H9 (cell line): ENCODE measurements around the gene CETP. TPM values are rescaled to one million over a fixed set of nuclear protein-coding genes. Genes with fewer than 3 reads are reported as not detected.

Experiments used
- DNase-seq: peaks from one replicate; pipeline ENCODE4 v3.0.0-alpha.2; 2017
- H2AFZ ChIP-seq: one replicate; pipeline ENCODE4 v1.6.1; 2013; ENCODE audit warnings: mild to moderate bottlenecking, low read length, control low read depth, moderate library complexity
- H2AK5ac ChIP-seq: 2 replicates; pipeline ENCODE4 v1.6.1; 2013; ENCODE audit warnings: low read length, control low read depth, mixed read lengths; ENCODE audit not compliant: insufficient read length
- H2BK120ac ChIP-seq: one replicate; pipeline ENCODE4 v1.6.1; 2013; ENCODE audit warnings: low read depth, mild to moderate bottlenecking, low read length, control low read depth, inconsistent platforms; ENCODE audit not compliant: poor library complexity, severe bottlenecking
- H2BK12ac ChIP-seq: 2 replicates; pipeline ENCODE4 v1.6.1; 2013; ENCODE audit warnings: low read length, control low read depth, mixed read lengths, low read depth; ENCODE audit not compliant: insufficient read length
- H2BK15ac ChIP-seq: 2 replicates; pipeline ENCODE4 v1.6.1; 2013; ENCODE audit warnings: low read depth, low read length, control low read depth
- H2BK20ac ChIP-seq: one replicate; pipeline ENCODE4 v1.6.1; 2013; ENCODE audit warnings: low read depth, mild to moderate bottlenecking, low read length, control low read depth, inconsistent platforms; ENCODE audit not compliant: poor library complexity, severe bottlenecking
- H2BK5ac ChIP-seq: 2 replicates; pipeline ENCODE4 v1.6.1; 2013; ENCODE audit warnings: low read length, control low read depth, mixed read lengths; ENCODE audit not compliant: insufficient read length
- H3K14ac ChIP-seq: 2 replicates; pipeline ENCODE4 v1.6.1; 2013; ENCODE audit warnings: low read length, control low read depth; ENCODE audit not compliant: insufficient read depth
- H3K18ac ChIP-seq: 2 replicates; pipeline ENCODE4 v1.6.1; 2013; ENCODE audit warnings: low read depth, mild to moderate bottlenecking, mixed read lengths, low read length, control low read depth; ENCODE audit not compliant: insufficient read length
- H3K23ac ChIP-seq: 2 replicates; pipeline ENCODE4 v1.6.1; 2013; ENCODE audit warnings: low read length, control low read depth, mixed read lengths, low read depth; ENCODE audit not compliant: insufficient read length
- H3K23me2 ChIP-seq: 2 replicates; pipeline ENCODE4 v1.6.1; 2013; ENCODE audit warnings: low read depth, mild to moderate bottlenecking, mixed read lengths, low read length, control low read depth; ENCODE audit not compliant: insufficient read length, poor library complexity, severe bottlenecking
- H3K27ac ChIP-seq: 2 replicates; pipeline ENCODE4 v1.5.1; 2013; ENCODE audit warnings: low read length, control low read depth, mixed read lengths, low read depth; ENCODE audit not compliant: insufficient read length
- H3K27me3 ChIP-seq: 2 replicates; pipeline ENCODE4 v1.6.1; 2013; ENCODE audit warnings: low read length, control low read depth, inconsistent platforms; ENCODE audit not compliant: insufficient read depth
- H3K4ac ChIP-seq: 2 replicates; pipeline ENCODE4 v1.6.1; 2013; ENCODE audit warnings: low read depth, mild to moderate bottlenecking, control low read depth, inconsistent platforms, low read length, moderate library complexity
- H3K4me1 ChIP-seq: 2 replicates; pipeline ENCODE4 v1.6.1; 2013; ENCODE audit warnings: low read length, control low read depth, inconsistent platforms; ENCODE audit not compliant: insufficient read depth
- H3K4me2 ChIP-seq: 2 replicates; pipeline ENCODE4 v1.6.1; 2013; ENCODE audit warnings: low read length, control low read depth, mixed read lengths; ENCODE audit not compliant: insufficient read length, insufficient read depth
- H3K56ac ChIP-seq: 2 replicates; pipeline ENCODE4 v1.6.1; 2013; ENCODE audit warnings: low read depth, mild to moderate bottlenecking, mixed read lengths, low read length, control low read depth; ENCODE audit not compliant: insufficient read length
- H3K79me1 ChIP-seq: 2 replicates; pipeline ENCODE4 v1.6.1; 2013; ENCODE audit warnings: low read depth, mild to moderate bottlenecking, moderate library complexity, low read length, control low read depth, inconsistent platforms; ENCODE audit not compliant: insufficient read depth, poor library complexity, severe bottlenecking
- H3K79me2 ChIP-seq: 2 replicates; pipeline ENCODE4 v1.6.1; 2013; ENCODE audit warnings: low read length, control low read depth, inconsistent platforms; ENCODE audit not compliant: insufficient read depth
- H3K9ac ChIP-seq: 2 replicates; pipeline ENCODE4 v1.6.1; 2013; ENCODE audit warnings: low read length, control low read depth, mixed read lengths; ENCODE audit not compliant: insufficient read length; ENCODE audit errors: extremely low read depth
- H3K9me3 ChIP-seq: one replicate; pipeline ENCODE4 v1.6.1; 2013; ENCODE audit warnings: low read depth, low read length, inconsistent platforms; ENCODE audit not compliant: control insufficient read depth
- H3T11ph ChIP-seq: one replicate; pipeline ENCODE4 v1.6.1; 2013; ENCODE audit warnings: mild to moderate bottlenecking, low read length, control low read depth, inconsistent platforms
- H4K20me1 ChIP-seq: one replicate; pipeline ENCODE4 v1.6.1; 2013; ENCODE audit not compliant: control insufficient read depth, insufficient read length, insufficient read depth
- H4K5ac ChIP-seq: 2 replicates; pipeline ENCODE4 v1.6.1; 2013; ENCODE audit warnings: low read depth, mild to moderate bottlenecking, mixed read lengths, low read length, control low read depth; ENCODE audit not compliant: insufficient read length
- H4K8ac ChIP-seq: replicated peaks from 2 replicates; pipeline ENCODE4 v1.6.1; 2013; ENCODE audit warnings: low read length, control low read depth, mixed read lengths, low read depth; ENCODE audit not compliant: insufficient read length
- H4K91ac ChIP-seq: 2 replicates; pipeline ENCODE4 v1.6.1; 2013; ENCODE audit warnings: low read depth, mild to moderate bottlenecking, moderate library complexity, mixed read lengths, low read length, control low read depth; ENCODE audit not compliant: insufficient read length
- H3K27ac Mint-ChIP-seq, 3 experiments: 2 replicates in 2 of 3; 3 replicates in 1 of 3; pipeline ENCODE4 v1.8.0; 2020 to 2021; ENCODE audit warnings: mixed read lengths in 3 of 3, mild to moderate bottlenecking in 1 of 3, moderate library complexity in 1 of 3
- H3K27me3 Mint-ChIP-seq: 2 replicates; pipeline ENCODE4 v1.8.0; 2021; ENCODE audit warnings: low read depth, mild to moderate bottlenecking, moderate library complexity, mixed read lengths
- H3K36me3 Mint-ChIP-seq, 3 experiments: 2 replicates in 2 of 3; 3 replicates in 1 of 3; pipeline ENCODE4 v1.8.0; 2020 to 2021; ENCODE audit warnings: low read depth in 3 of 3, mixed read lengths in 3 of 3; ENCODE audit not compliant: insufficient read depth in 1 of 3
- H3K4me1 Mint-ChIP-seq, 2 experiments: 2 replicates each; pipeline ENCODE4 v1.8.0; 2020; ENCODE audit warnings: mixed read lengths in 2 of 2
- H3K4me3 Mint-ChIP-seq, 2 experiments: 2 replicates in 1 of 2; 3 replicates in 1 of 2; pipeline ENCODE4 v1.8.0; 2020 to 2021; ENCODE audit warnings: mild to moderate bottlenecking in 2 of 2, mixed read lengths in 2 of 2, moderate library complexity in 1 of 2
- H3K9me3 Mint-ChIP-seq, 2 experiments: 2 replicates in 1 of 2; 3 replicates in 1 of 2; pipeline ENCODE4 v1.8.0; 2020; ENCODE audit warnings: mild to moderate bottlenecking in 2 of 2, mixed read lengths in 2 of 2, moderate library complexity in 1 of 2
- WGBS: extraction: QIAGEN DNeasy Blood & Tissue Kit; methylation state at CpG from one replicate; pipeline ENCODE4 v1.1.7; 2013; ENCODE audit warnings: missing lambda C conversion rate, low lambda C conversion rate, mixed read lengths; ENCODE audit not compliant: insufficient read length; ENCODE audit errors: extremely low coverage; 5-methylcytosine and 5-hydroxymethylcytosine counted together
- total RNA-seq: library from RNA; stranded (reverse); gene quantifications from 2 replicates; pipeline ENCODE4 v1.2.1, GENCODE V29; 2021
- TF ChIP-seq, protein P1 (sequence below): fragments of 200-600 bp; sonication (generic); conservative IDR thresholded peaks from 3 replicates; pipeline ENCODE4 v1.8.0; 2021; ENCODE audit warnings: antibody characterized with exemption, mild to moderate bottlenecking

The CETP gene
- total RNA-seq, 1 experiment from 2014 or later: not detected

DNA sequence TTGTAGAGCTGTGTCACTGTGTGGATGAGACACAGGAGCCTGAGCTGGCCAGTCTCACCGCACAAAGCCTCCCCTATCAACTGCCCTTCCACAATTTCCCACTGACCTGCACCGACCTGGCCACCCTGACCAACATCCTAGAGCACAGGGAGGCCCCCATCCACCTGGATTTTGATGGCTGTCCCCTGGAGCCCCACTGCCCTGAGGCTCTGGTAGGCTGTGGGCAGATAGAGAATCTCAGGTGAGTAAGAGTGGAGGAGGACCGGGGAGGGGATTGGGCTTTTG is 65.0 kb downstream of the CETP start:
- Histone ChIP-seq H3K23ac (no peak overlapping the region), H3K14ac (no peak overlapping the region), H2BK20ac (no peak overlapping the region), H3K27me3 (no peaks in the 10 kb centered on the region), H2BK12ac (no peak overlapping the region), H4K20me1 (no peaks in the 10 kb centered on the region), H3K56ac (no peak overlapping the region), H3K9ac (no peak overlapping the region), H2BK5ac (no peak overlapping the region), H3K4me2 (no peak overlapping the region), H4K5ac (no peak overlapping the region), H2BK120ac (no peak overlapping the region), H3K9me3 (no peaks in the 10 kb centered on the region), H3K4ac (no peak overlapping the region), H3K79me2 (no peaks in the 10 kb centered on the region), H2BK15ac (no peak overlapping the region), H3K4me1 (no peaks in the 10 kb centered on the region), H4K91ac (no peak overlapping the region), H3K18ac (no peak overlapping the region), H4K8ac (no peak overlapping the region), H2AFZ (no peak overlapping the region), H3K79me1 (no peaks in the 10 kb centered on the region), H3K27ac (no peak overlapping the region), H2AK5ac (no peak overlapping the region), H3K23me2 (no peaks in the 10 kb centered on the region), H3T11ph (no peak overlapping the region)
- Mint-ChIP-seq H3K4me3 (no peak overlapping the region), H3K27me3 (peaks cover 1% of the 10 kb centered on the region), H3K27ac (peak overlapping the region in 1 of 3 experiments; percentile 63; a peak in 2 of 7 replicates), H3K36me3 (no peaks in the 10 kb centered on the region), H3K4me1 (peaks cover 10 to 15% of the 10 kb centered on the region in 2 experiments), H3K9me3 (no peaks in the 10 kb centered on the region)
- WGBS: no CpG with 5 or more reads among the region's 3 CpGs
- TF ChIP-seq, protein P1, sequence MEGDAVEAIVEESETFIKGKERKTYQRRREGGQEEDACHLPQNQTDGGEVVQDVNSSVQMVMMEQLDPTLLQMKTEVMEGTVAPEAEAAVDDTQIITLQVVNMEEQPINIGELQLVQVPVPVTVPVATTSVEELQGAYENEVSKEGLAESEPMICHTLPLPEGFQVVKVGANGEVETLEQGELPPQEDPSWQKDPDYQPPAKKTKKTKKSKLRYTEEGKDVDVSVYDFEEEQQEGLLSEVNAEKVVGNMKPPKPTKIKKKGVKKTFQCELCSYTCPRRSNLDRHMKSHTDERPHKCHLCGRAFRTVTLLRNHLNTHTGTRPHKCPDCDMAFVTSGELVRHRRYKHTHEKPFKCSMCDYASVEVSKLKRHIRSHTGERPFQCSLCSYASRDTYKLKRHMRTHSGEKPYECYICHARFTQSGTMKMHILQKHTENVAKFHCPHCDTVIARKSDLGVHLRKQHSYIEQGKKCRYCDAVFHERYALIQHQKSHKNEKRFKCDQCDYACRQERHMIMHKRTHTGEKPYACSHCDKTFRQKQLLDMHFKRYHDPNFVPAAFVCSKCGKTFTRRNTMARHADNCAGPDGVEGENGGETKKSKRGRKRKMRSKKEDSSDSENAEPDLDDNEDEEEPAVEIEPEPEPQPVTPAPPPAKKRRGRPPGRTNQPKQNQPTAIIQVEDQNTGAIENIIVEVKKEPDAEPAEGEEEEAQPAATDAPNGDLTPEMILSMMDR: no peak
- no peak for DNase-seq
